Fibroblast of lung (primary cell): ENCODE measurements around the gene ABCA2. TPM values are rescaled to one million over a fixed set of nuclear protein-coding genes. Genes with fewer than 3 reads are reported as not detected.

Experiments
- DNase-seq, 2 donors: peaks; one replicate each; pipeline versions ENCODE4 v3.0.0 to v3.0.0-alpha.2; 2010; ENCODE audit warnings: low read depth in 2 of 2
- H2AFZ ChIP-seq: 2 replicates; pipeline ENCODE4 v1.5.1; 2012; ENCODE audit warnings: low read length, control low read depth, inconsistent platforms
- H3K27ac ChIP-seq: 2 replicates; pipeline ENCODE4 v1.5.1; 2011; ENCODE audit warnings: low read length, control low read depth; ENCODE audit not compliant: insufficient read depth
- H3K27me3 ChIP-seq: 2 replicates; pipeline ENCODE4 v1.5.1; 2011; ENCODE audit warnings: mild to moderate bottlenecking, low read length; ENCODE audit not compliant: control insufficient read depth, insufficient read depth
- H3K36me3 ChIP-seq: 2 replicates; pipeline ENCODE4 v1.5.1; 2011; ENCODE audit warnings: low read length; ENCODE audit not compliant: control insufficient read depth, insufficient read depth
- H3K4me1 ChIP-seq: 2 replicates; pipeline ENCODE4 v1.5.1; 2011; ENCODE audit warnings: low read length; ENCODE audit not compliant: control insufficient read depth, insufficient read depth; ENCODE audit errors: extremely low read depth
- H3K4me2 ChIP-seq: 2 replicates; pipeline ENCODE4 v1.5.1; 2011; ENCODE audit warnings: low read length, control low read depth; ENCODE audit not compliant: insufficient read depth; ENCODE audit errors: extremely low read depth
- H3K4me3 ChIP-seq, 4 experiments: fragments of 200-600 bp in 1 of 4; sonication (generic) in 1 of 4; replicated peaks in 1 of 4; 2 replicates each; pipeline ENCODE4 v1.5.1; 2011 to 2016; ENCODE audit warnings: low read length in 4 of 4, low read depth in 3 of 4, mild to moderate bottlenecking in 3 of 4, control low read depth in 2 of 4, inconsistent platforms in 1 of 4, mixed read lengths in 1 of 4; ENCODE audit not compliant: insufficient read depth in 1 of 4; ENCODE audit errors: control extremely low read depth in 1 of 4
- H3K79me2 ChIP-seq: 2 replicates; pipeline ENCODE4 v1.5.1; 2012; ENCODE audit warnings: mild to moderate bottlenecking, low read length, inconsistent platforms; ENCODE audit not compliant: control insufficient read depth, insufficient read depth
- H3K9ac ChIP-seq: 2 replicates; pipeline ENCODE4 v1.5.1; 2011; ENCODE audit warnings: mild to moderate bottlenecking, low read length, control low read depth; ENCODE audit not compliant: insufficient read depth
- H3K9me3 ChIP-seq: 2 replicates; pipeline ENCODE4 v1.5.1; 2012; ENCODE audit warnings: low read depth, low read length; ENCODE audit not compliant: control insufficient read depth, insufficient read depth
- H4K20me1 ChIP-seq: 2 replicates; pipeline ENCODE4 v1.5.1; 2011; ENCODE audit warnings: low read length; ENCODE audit not compliant: control insufficient read depth, insufficient read depth; ENCODE audit errors: extremely low read depth
- EZH2 ChIP-seq: IDR thresholded peaks from 2 replicates; pipeline ENCODE4 v1.5.1; 2012; ENCODE audit warnings: low read length, control low read depth, mild to moderate bottlenecking; ENCODE audit errors: missing control alignments
- polyA plus RNA-seq, 2 donors: library from polyadenylated mRNA; depleted of rRNA in 1 of 2; stranded (reverse) in 1 of 2; unstranded in 1 of 2; fragments of >200 nt; gene quantifications; 2 replicates each; pipeline ENCODE4 v1.2.1, GENCODE V29; 2011 to 2012; ENCODE audit warnings: missing spikeins in 1 of 2
- total RNA-seq: library from RNA; depleted of rRNA; stranded (reverse); fragments of >200 nt; gene quantifications from 2 replicates; pipeline ENCODE4 v1.2.1, GENCODE V29; 2014
- TF ChIP-seq, protein P1 (sequence below), 2 donors: IDR thresholded peaks in 1 of 2; conservative IDR thresholded peaks in 1 of 2; 1 replicate in 1 of 2; 2 replicates in 1 of 2; pipeline ENCODE4 v1.5.1; 2011 to 2012; ENCODE audit warnings: low read length in 2 of 2, control low read depth in 1 of 2, inconsistent platforms in 1 of 2, low read depth in 1 of 2, mild to moderate bottlenecking in 1 of 2

ABCA2 gene
- total and polyA plus RNA-seq, 2 donors (not counting 1 experiment from before 2014, with no cell fraction given): 8.5 to 21.8 TPM

DNA sequence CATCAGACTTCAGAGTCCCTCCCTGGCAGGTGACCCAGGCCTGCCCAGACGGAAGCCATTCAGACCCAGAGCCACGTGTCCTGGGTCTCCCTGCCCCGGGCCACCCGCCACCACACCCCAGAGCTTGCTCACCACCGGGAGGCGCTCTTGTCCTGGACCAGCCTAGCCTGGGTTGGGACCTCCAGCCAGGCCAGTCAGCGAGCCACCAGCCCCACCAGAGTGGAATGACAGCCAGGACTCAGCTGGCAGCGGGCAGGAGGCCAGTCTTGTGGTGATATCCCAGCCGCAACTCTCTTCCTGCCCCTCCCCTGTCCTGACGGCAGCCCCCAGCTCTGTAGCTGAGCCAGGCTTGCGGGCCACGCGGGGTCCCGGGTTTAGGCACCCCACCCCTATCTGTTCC, 52.4 kb downstream of the ABCA2 start:
- H3K9ac ChIP-seq: no peak overlapping the region
- H3K27me3 ChIP-seq: peaks cover 4% of the 10 kb centered on the region
- H3K4me2 ChIP-seq: no peak overlapping the region

DNA sequence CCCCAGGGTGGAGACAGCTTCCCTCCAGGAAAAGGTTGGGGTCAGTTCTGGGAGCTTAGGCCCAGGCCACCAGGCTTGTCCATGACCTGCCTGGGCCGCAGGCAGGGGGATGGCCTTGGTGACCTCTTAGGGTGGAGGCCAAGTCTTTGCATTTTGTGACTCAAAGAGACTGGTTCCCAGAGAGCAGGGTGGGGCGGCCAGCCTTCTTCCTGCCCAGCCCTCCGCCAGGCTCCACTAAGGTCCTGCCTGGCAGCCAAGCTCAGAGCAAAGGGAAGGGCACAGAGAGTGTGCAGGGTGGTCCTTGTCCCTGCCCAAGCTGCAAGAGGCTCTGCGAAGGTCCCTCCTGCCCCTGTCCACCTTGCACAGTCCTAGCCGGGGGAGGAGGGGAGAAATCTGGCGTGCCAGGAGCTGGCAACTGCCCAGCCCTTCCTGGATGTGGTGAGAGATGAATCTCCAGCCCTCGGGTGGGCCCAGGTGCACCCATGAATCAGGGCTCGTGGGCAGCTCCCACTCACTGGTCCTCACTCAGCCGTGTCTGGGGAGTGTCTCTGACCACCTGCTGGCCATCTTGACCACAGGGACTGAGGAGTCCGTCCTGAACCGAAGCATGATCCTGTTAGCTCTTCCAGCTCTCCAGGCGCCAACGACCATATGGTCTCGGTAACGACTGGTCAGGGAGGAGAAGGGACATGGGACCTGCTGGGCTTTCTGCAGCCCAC, 53.1 kb downstream of the ABCA2 start:
- H3K4me1 ChIP-seq: no peaks in the 10 kb centered on the region
- H3K27ac ChIP-seq: no peak overlapping the region
- no peaks in the 10 kb centered on the region for H3K36me3 ChIP-seq
- H3K9me3 ChIP-seq: no peaks in the 10 kb centered on the region
- no peak for TF ChIP-seq EZH2
- TF ChIP-seq, protein P1, sequence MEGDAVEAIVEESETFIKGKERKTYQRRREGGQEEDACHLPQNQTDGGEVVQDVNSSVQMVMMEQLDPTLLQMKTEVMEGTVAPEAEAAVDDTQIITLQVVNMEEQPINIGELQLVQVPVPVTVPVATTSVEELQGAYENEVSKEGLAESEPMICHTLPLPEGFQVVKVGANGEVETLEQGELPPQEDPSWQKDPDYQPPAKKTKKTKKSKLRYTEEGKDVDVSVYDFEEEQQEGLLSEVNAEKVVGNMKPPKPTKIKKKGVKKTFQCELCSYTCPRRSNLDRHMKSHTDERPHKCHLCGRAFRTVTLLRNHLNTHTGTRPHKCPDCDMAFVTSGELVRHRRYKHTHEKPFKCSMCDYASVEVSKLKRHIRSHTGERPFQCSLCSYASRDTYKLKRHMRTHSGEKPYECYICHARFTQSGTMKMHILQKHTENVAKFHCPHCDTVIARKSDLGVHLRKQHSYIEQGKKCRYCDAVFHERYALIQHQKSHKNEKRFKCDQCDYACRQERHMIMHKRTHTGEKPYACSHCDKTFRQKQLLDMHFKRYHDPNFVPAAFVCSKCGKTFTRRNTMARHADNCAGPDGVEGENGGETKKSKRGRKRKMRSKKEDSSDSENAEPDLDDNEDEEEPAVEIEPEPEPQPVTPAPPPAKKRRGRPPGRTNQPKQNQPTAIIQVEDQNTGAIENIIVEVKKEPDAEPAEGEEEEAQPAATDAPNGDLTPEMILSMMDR (conservative IDR thresholded peaks at IDR 0.05 in 1 of 2, IDR thresholded peaks at IDR 0.05 in 1 of 2; ENCODE audit: low read depth in 1 of 2, low read length in 2 of 2): no peak
- DNase-seq: no peak
- H4K20me1 ChIP-seq: no peaks in the 10 kb centered on the region
- H3K4me2 ChIP-seq: no peak overlapping the region
- no peaks in the 10 kb centered on the region for H3K79me2 ChIP-seq
- H3K27me3 ChIP-seq: peaks cover 4% of the 10 kb centered on the region
- H3K4me3 ChIP-seq: no peak overlapping the region
- no peak overlapping the region for H3K9ac ChIP-seq
- H2AFZ ChIP-seq: no peak overlapping the region

More for the DNA sequence above, 52.4 kb downstream of the ABCA2 start:
- no peak for TF ChIP-seq EZH2
- TF ChIP-seq, protein P1 (conservative IDR thresholded peaks at IDR 0.05 in 1 of 2, IDR thresholded peaks at IDR 0.05 in 1 of 2; ENCODE audit: low read depth in 1 of 2, low read length in 2 of 2): no peak
- Histone ChIP-seq H4K20me1 (no peaks in the 10 kb centered on the region), H3K4me3 (no peak overlapping the region), H3K27ac (no peak overlapping the region), H3K9me3 (no peaks in the 10 kb centered on the region), H3K4me1 (no peaks in the 10 kb centered on the region), H3K79me2 (no peaks in the 10 kb centered on the region), H2AFZ (no peak overlapping the region), H3K36me3 (no peaks in the 10 kb centered on the region)
- DNase-seq: no peak

DNA sequence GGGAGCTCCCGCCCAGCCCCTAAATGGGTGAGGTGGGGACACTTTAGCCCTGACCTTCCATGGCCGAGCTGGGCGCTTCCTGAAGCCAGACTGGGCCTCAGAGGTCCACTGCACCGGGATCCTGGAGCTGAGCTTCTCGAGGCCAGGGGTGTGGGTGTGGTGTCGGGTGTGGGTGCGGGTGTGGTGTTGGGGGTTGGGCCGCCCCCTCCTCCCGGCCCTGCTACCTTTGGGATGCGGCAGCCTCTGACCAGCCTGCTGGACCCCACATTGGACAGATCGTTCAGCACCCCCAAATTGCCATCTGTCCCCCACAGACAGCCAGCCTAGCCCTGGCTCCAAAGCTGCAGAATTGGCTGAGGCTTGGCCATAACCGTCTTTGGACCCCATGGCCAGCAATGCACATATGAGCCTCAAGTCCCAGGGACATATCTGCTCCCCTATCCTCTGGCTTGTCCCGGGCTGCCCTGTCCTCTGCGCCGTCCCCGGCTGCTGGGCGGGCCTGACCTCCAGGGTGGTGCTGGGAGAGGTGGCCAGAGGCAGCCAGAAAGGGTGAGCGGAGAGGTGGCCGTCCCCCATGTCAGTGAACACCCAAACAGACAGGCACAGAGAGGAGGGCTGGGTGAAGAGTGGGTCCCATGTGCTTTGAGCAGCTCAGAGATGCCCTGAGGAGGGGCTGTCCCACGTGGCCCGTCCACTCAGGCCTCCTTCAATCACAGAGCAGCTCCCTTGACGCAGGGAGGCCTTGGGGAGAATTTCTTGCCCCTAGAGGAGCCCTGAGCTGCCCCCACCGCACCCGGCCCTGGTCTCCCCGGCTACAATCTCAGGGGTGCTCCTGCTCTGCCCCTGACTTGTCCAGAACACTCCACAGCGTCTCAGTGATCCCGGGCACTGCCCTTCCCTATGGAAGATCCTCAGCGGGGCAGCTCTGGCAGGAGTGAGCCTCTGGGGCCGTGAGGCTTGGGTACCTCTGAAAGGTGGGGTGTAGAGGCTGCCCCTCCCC, 54.1 kb downstream of the ABCA2 start:
- TF ChIP-seq, protein P1 (conservative IDR thresholded peaks at IDR 0.05 in 1 of 2, IDR thresholded peaks at IDR 0.05 in 1 of 2; ENCODE audit: low read depth in 1 of 2, low read length in 2 of 2): no peak
- TF ChIP-seq EZH2: no peak
- Histone ChIP-seq H3K27ac (no peak overlapping the region), H3K9ac (no peak overlapping the region), H3K4me2 (no peak overlapping the region), H3K36me3 (no peaks in the 10 kb centered on the region), H3K4me3 (no peak overlapping the region), H3K9me3 (no peaks in the 10 kb centered on the region), H4K20me1 (no peaks in the 10 kb centered on the region), H3K27me3 (peaks cover 4% of the 10 kb centered on the region), H3K4me1 (no peaks in the 10 kb centered on the region), H3K79me2 (no peaks in the 10 kb centered on the region), H2AFZ (no peak overlapping the region)
- DNase-seq: no peak
